Measurements from ENCODE around the gene RAB11A. TPM values are rescaled to one million over a fixed set of nuclear protein-coding genes. Genes with fewer than 3 reads are reported as not detected.
A peak's percentile ranks its signal among the peaks of the same experiment; 100 is the strongest.

RAB11A gene
- total and polyA plus RNA-seq, 9 of the 15 experiments (the other 6 are each of a cell fraction or from before 2014, with no cell fraction given), result 129 to 369 (median 245) TPM

DNA sequence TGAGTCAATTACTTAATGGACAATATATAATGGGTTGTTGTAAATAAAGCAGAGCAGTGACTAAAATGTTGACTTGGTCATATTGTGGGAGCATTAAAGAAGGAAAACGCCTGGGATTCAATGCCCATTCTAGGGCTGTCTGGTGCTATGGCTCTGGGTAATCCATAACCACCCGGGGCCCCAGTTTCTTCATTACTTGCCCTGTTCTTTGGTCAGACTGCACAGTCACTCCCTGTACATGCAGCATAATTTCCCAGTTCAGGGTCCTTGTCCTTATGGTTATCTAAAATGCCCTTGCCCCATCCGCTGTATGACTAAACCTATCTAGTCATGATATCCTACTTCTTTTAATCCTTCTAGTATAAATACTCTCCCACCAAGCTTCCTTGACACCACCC lies 49.7 kb upstream of the RAB11A start (continued):
- no peak for TF ChIP-seq E2F3 (CRISPR knock-in tag; IDR thresholded peaks at IDR 0.05)
- TF ChIP-seq ZNF75A (CRISPR knock-in tag; IDR thresholded peaks at IDR 0.05), result no peak
- no peak for TF ChIP-seq MGA (IDR thresholded peaks at IDR 0.05)
- TF ChIP-seq ZNF253 (CRISPR knock-in tag; conservative IDR thresholded peaks at IDR 0.05), result no peak
- peak in 1 of 2 experiments; percentile 63; a peak in 2 of 4 replicates for TF ChIP-seq ZMIZ1 (IDR thresholded peaks at IDR 0.05; ENCODE audit: low read depth in 2 of 2, low read length in 2 of 2)
- TF ChIP-seq KHSRP (IDR thresholded peaks at IDR 0.05), result no peak
- TF ChIP-seq, protein P1, sequence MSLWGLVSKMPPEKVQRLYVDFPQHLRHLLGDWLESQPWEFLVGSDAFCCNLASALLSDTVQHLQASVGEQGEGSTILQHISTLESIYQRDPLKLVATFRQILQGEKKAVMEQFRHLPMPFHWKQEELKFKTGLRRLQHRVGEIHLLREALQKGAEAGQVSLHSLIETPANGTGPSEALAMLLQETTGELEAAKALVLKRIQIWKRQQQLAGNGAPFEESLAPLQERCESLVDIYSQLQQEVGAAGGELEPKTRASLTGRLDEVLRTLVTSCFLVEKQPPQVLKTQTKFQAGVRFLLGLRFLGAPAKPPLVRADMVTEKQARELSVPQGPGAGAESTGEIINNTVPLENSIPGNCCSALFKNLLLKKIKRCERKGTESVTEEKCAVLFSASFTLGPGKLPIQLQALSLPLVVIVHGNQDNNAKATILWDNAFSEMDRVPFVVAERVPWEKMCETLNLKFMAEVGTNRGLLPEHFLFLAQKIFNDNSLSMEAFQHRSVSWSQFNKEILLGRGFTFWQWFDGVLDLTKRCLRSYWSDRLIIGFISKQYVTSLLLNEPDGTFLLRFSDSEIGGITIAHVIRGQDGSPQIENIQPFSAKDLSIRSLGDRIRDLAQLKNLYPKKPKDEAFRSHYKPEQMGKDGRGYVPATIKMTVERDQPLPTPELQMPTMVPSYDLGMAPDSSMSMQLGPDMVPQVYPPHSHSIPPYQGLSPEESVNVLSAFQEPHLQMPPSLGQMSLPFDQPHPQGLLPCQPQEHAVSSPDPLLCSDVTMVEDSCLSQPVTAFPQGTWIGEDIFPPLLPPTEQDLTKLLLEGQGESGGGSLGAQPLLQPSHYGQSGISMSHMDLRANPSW (CRISPR knock-in tag; IDR thresholded peaks at IDR 0.05), result no peak
- no peak for TF ChIP-seq ZNF830 (CRISPR knock-in tag; IDR thresholded peaks at IDR 0.05)
- no peak for TF ChIP-seq SRF (CRISPR knock-in tag; IDR thresholded peaks at IDR 0.05)

Data from K562 (cell line).